ENCODE data around the gene RAD23B.
A peak's percentile ranks its signal among the peaks of the same experiment; 100 is the strongest.
"Not testable (repeated sequence)": the region's sequence is repeated elsewhere in the genome, so short reads cannot be mapped to it uniquely, and the experiment has no call there.

The RAD23B gene

GRCh38 chr9:107292821-107293542 is 9.9 kb downstream of the RAD23B start:
- H3K9me3 ChIP-seq: no peaks in the 10 kb centered on the region

GRCh38 chr9:107293543-107294085 is 10.5 kb downstream of the RAD23B start:
- Histone ChIP-seq H3K4me1 (peaks cover 23% of the 10 kb centered on the region), H3K36me3 (replicated peaks) (peaks cover 5% of the 10 kb centered on the region)

More at GRCh38 chr9:107292821-107293542, 9.9 kb downstream of the RAD23B start:
- Histone ChIP-seq H3K36me3 (replicated peaks) (peaks cover 7% of the 10 kb centered on the region), H3K4me1 (peaks cover 21% of the 10 kb centered on the region), H3K27me3 (ENCODE audit: low read depth) (no peaks in the 10 kb centered on the region), H3K4me3 (no peak overlapping the region)
- in situ Hi-C loops (cut with MboI; ENCODE audit: low sequenced_read_pairs): no loop called here
- no peak for DNase-seq (ENCODE audit: low spot score in 2 of 2)

GRCh38 chr9:107294756-107295155 is 11.7 kb downstream of the RAD23B start:
- in situ Hi-C loops (cut with MboI; ENCODE audit: low sequenced_read_pairs): no loop called here
- Histone ChIP-seq H3K4me1 (peaks cover 31% of the 10 kb centered on the region), H3K27me3 (ENCODE audit: low read depth) (no peaks in the 10 kb centered on the region)

More at GRCh38 chr9:107293543-107294085, 10.5 kb downstream of the RAD23B start:
- Histone ChIP-seq H3K27me3 (ENCODE audit: low read depth) (no peaks in the 10 kb centered on the region), H3K4me3 (no peak overlapping the region), H3K9me3 (no peaks in the 10 kb centered on the region)
- DNase-seq (ENCODE audit: low spot score in 2 of 2): no peak
- in situ Hi-C loops (cut with MboI; ENCODE audit: low sequenced_read_pairs): no loop called here

GRCh38 chr9:107295995-107296394 is 12.9 kb downstream of the RAD23B start:
- Histone ChIP-seq H3K9me3 (no peaks in the 10 kb centered on the region), H3K36me3 (replicated peaks) (peaks cover 20% of the 10 kb centered on the region), H3K4me1 (peaks cover 26% of the 10 kb centered on the region), H3K27me3 (ENCODE audit: low read depth) (no peaks in the 10 kb centered on the region), H3K4me3 (no peak overlapping the region)
- in situ Hi-C loops (cut with MboI; ENCODE audit: low sequenced_read_pairs): no loop called here
- DNase-seq (ENCODE audit: low spot score in 2 of 2): no peak

More at GRCh38 chr9:107294756-107295155, 11.7 kb downstream of the RAD23B start:
- H3K9me3 ChIP-seq: no peaks in the 10 kb centered on the region
- H3K36me3 ChIP-seq (replicated peaks): peaks cover 12% of the 10 kb centered on the region
- no peak for DNase-seq (ENCODE audit: low spot score in 2 of 2)
- H3K4me3 ChIP-seq: no peak overlapping the region

GRCh38 chr9:107296592-107296991 is 13.5 kb downstream of the RAD23B start:
- DNase-seq (ENCODE audit: low spot score in 2 of 2); H3K9me3 ChIP-seq; in situ Hi-C loops (cut with MboI; ENCODE audit: low sequenced_read_pairs); H3K4me3 ChIP-seq; H3K27me3 ChIP-seq (ENCODE audit: low read depth): not testable (repeated sequence)
- Histone ChIP-seq H3K36me3 (replicated peaks) (peaks cover 23% of the 10 kb centered on the region), H3K4me1 (peaks cover 25% of the 10 kb centered on the region)

GRCh38 chr9:107299437-107299836 is 16.4 kb downstream of the RAD23B start:
- DNase-seq (ENCODE audit: low spot score in 2 of 2): peak in 1 of 2 experiments; percentile 20
- Histone ChIP-seq H3K4me1 (peaks cover 13% of the 10 kb centered on the region), H3K9me3 (no peaks in the 10 kb centered on the region), H3K36me3 (replicated peaks) (peaks cover 40% of the 10 kb centered on the region), H3K27me3 (ENCODE audit: low read depth) (no peaks in the 10 kb centered on the region), H3K4me3 (no peak overlapping the region)
- in situ Hi-C loops (cut with MboI; ENCODE audit: low sequenced_read_pairs): no loop called here

- H3K4me3 ChIP-seq: no peak overlapping the region
- no peaks in the 10 kb centered on the region for H3K9me3 ChIP-seq
- no peak for DNase-seq (ENCODE audit: low spot score in 2 of 2)
- no peaks in the 10 kb centered on the region for H3K27me3 ChIP-seq (ENCODE audit: low read depth)
- H3K36me3 ChIP-seq (replicated peaks): peaks cover 77% of the 10 kb centered on the region
- in situ Hi-C loops (cut with MboI; ENCODE audit: low sequenced_read_pairs): no loop called here
- no peaks in the 10 kb centered on the region for H3K4me1 ChIP-seq
Observed at GRCh38 chr9:107306308-107306707, 23.2 kb downstream of the RAD23B start.

- Histone ChIP-seq H3K36me3 (replicated peaks) (peaks cover 79% of the 10 kb centered on the region), H3K27me3 (ENCODE audit: low read depth) (no peaks in the 10 kb centered on the region), H3K4me1 (no peaks in the 10 kb centered on the region), H3K9me3 (no peaks in the 10 kb centered on the region), H3K4me3 (no peak overlapping the region)
- DNase-seq (ENCODE audit: low spot score in 2 of 2): no peak
- in situ Hi-C loops (cut with MboI; ENCODE audit: low sequenced_read_pairs): no loop called here
Observed at GRCh38 chr9:107307331-107307730, 24.3 kb downstream of the RAD23B start.

- no peak for DNase-seq (ENCODE audit: low spot score in 2 of 2)
- H3K4me3 ChIP-seq: no peak overlapping the region
- no peaks in the 10 kb centered on the region for H3K4me1 ChIP-seq
- no peaks in the 10 kb centered on the region for H3K27me3 ChIP-seq (ENCODE audit: low read depth)
- no peaks in the 10 kb centered on the region for H3K9me3 ChIP-seq
- in situ Hi-C loops (cut with MboI; ENCODE audit: low sequenced_read_pairs): no loop called here
- H3K36me3 ChIP-seq (replicated peaks): peaks cover 83% of the 10 kb centered on the region
Observed at GRCh38 chr9:107308461-107308860, 25.4 kb downstream of the RAD23B start.

- in situ Hi-C loops (cut with MboI; ENCODE audit: low sequenced_read_pairs): no loop called here
- Histone ChIP-seq H3K36me3 (replicated peaks) (peaks cover 84% of the 10 kb centered on the region), H3K4me1 (no peaks in the 10 kb centered on the region), H3K9me3 (no peaks in the 10 kb centered on the region), H3K27me3 (ENCODE audit: low read depth) (no peaks in the 10 kb centered on the region), H3K4me3 (no peak overlapping the region)
- no peak for DNase-seq (ENCODE audit: low spot score in 2 of 2)
Observed at GRCh38 chr9:107309271-107309670, 26.2 kb downstream of the RAD23B start.

- no peak for DNase-seq (ENCODE audit: low spot score in 2 of 2)
- H3K4me1 ChIP-seq: peaks cover 5% of the 10 kb centered on the region; the same call in 1 of the 2 replicates
Observed at GRCh38 chr9:107312376-107313050, 29.4 kb downstream of the RAD23B start.

GRCh38 chr9:107313555-107314096 is 30.5 kb downstream of the RAD23B start:
- Histone ChIP-seq H3K4me3 (no peak overlapping the region), H3K4me1 (peaks cover 5% of the 10 kb centered on the region; the same call in 1 of the 2 replicates), H3K36me3 (replicated peaks) (peaks cover 88% of the 10 kb centered on the region), H3K27me3 (ENCODE audit: low read depth) (no peaks in the 10 kb centered on the region), H3K9me3 (no peaks in the 10 kb centered on the region)
- DNase-seq (ENCODE audit: low spot score in 2 of 2): no peak
- in situ Hi-C loops (cut with MboI; ENCODE audit: low sequenced_read_pairs): no loop called here

More at GRCh38 chr9:107312376-107313050, 29.4 kb downstream of the RAD23B start:
- in situ Hi-C loops (cut with MboI; ENCODE audit: low sequenced_read_pairs): no loop called here
- Histone ChIP-seq H3K36me3 (replicated peaks) (peaks cover 89% of the 10 kb centered on the region), H3K27me3 (ENCODE audit: low read depth) (no peaks in the 10 kb centered on the region), H3K4me3 (no peak overlapping the region), H3K9me3 (no peaks in the 10 kb centered on the region)

- Histone ChIP-seq H3K9me3 (no peaks in the 10 kb centered on the region), H3K36me3 (replicated peaks) (peaks cover 87% of the 10 kb centered on the region), H3K27me3 (ENCODE audit: low read depth) (no peaks in the 10 kb centered on the region), H3K4me3 (no peak overlapping the region), H3K4me1 (peaks cover 5% of the 10 kb centered on the region; the same call in 1 of the 2 replicates)
- no peak for DNase-seq (ENCODE audit: low spot score in 2 of 2)
- in situ Hi-C loops (cut with MboI; ENCODE audit: low sequenced_read_pairs): no loop called here
Observed at GRCh38 chr9:107314763-107315162, 31.7 kb downstream of the RAD23B start.

Data from HAP-1 (cell line).